ENCODE measurements around the gene GPRC5C.
A peak's percentile ranks its signal among the peaks of the same experiment; 100 is the strongest.

The GPRC5C gene

GRCh38 chr17:74458835-74459234 is 26.9 kb downstream of the GPRC5C start (continued):
- TF ChIP-seq ZNF416 (tag by site-specific recombination; IDR thresholded peaks at IDR 0.05) (no peak), ZNF843 (tag by site-specific recombination; IDR thresholded peaks at IDR 0.05) (no peak), REPIN1 (tag by site-specific recombination; IDR thresholded peaks at IDR 0.05; ENCODE audit: low read depth) (no peak), ZNF529 (tag by site-specific recombination; IDR thresholded peaks at IDR 0.05; ENCODE audit: insufficient replicate concordance) (no peak)

- Histone ChIP-seq H3K4me3 (ENCODE audit: low read depth, low read length) (no peak overlapping the region), H3K27ac (ENCODE audit: extremely low read depth, low read depth, low read length) (no peak overlapping the region), H3K36me3 (ENCODE audit: control insufficient read depth in 2 of 2, insufficient read depth in 1 of 2, low read length in 2 of 2) (no peaks in the 10 kb centered on the region), H3K4me1 (ENCODE audit: control insufficient read depth, insufficient read depth, low read length) (peaks cover under 1% of the 10 kb centered on the region; the same call in 1 of the 2 replicates), H3K9me3 (ENCODE audit: control insufficient read depth, insufficient read depth, low read depth, low read length) (no peaks in the 10 kb centered on the region)
- ChIA-PET CTCF (interaction anchor here (0.9 to 11.7 kb wide), 5 partner anchors 24 to 259 kb away, joined by 3 to 453 read pairs (median 3); no protein-coding TSS in a partner anchor), POLR2A (no interaction called here)
- TF ChIP-seq PRDM10 (tag by site-specific recombination; IDR thresholded peaks at IDR 0.05) (peak; percentile 35), KLF16 (tag by site-specific recombination; IDR thresholded peaks at IDR 0.05) (no peak)
These were observed 27.7 kb downstream of the GPRC5C start for GRCh38 chr17:74459622-74460021.

- TF ChIP-seq ZNF19 (tag by site-specific recombination; IDR thresholded peaks at IDR 0.05; ENCODE audit: low read depth) (no peak), ZBTB17 (tag by site-specific recombination; IDR thresholded peaks at IDR 0.05) (no peak), HOXC10 (CRISPR knock-in tag; IDR thresholded peaks at IDR 0.05) (no peak), ZNF155 (tag by site-specific recombination; IDR thresholded peaks at IDR 0.05) (no peak)
- no peaks in the 10 kb centered on the region for H3K9me3 ChIP-seq (ENCODE audit: control insufficient read depth, insufficient read depth, low read depth, low read length)
- no peak overlapping the region for H3K27ac ChIP-seq (ENCODE audit: extremely low read depth, low read depth, low read length)
- H3K4me3 ChIP-seq (ENCODE audit: low read depth, low read length) = no peak overlapping the region
- no peaks in the 10 kb centered on the region; a peak in 1 of 3 replicates for H3K36me3 ChIP-seq (ENCODE audit: control insufficient read depth in 2 of 2, insufficient read depth in 1 of 2, low read length in 2 of 2)
- CTCF ChIA-PET = interaction anchor here (1.5 to 11.7 kb wide), 2 partner anchors 81 to 243 kb away, joined by 3 to 453 read pairs; no protein-coding TSS in a partner anchor
- H3K4me1 ChIP-seq (ENCODE audit: control insufficient read depth, insufficient read depth, low read length) = no peaks in the 10 kb centered on the region
- POLR2A ChIA-PET = no interaction called here
These were observed 28.4 kb downstream of the GPRC5C start for GRCh38 chr17:74460241-74460640.

- Histone ChIP-seq H3K4me3 (ENCODE audit: low read depth, low read length) (no peak overlapping the region), H3K27ac (ENCODE audit: extremely low read depth, low read depth, low read length) (no peak overlapping the region), H3K36me3 (ENCODE audit: control insufficient read depth in 2 of 2, insufficient read depth in 1 of 2, low read length in 2 of 2) (no peaks in the 10 kb centered on the region; a peak in 1 of 3 replicates), H3K4me1 (ENCODE audit: control insufficient read depth, insufficient read depth, low read length) (no peaks in the 10 kb centered on the region), H3K9me3 (ENCODE audit: control insufficient read depth, insufficient read depth, low read depth, low read length) (no peaks in the 10 kb centered on the region)
- POLR2A ChIA-PET = no interaction called here
- CTCF ChIA-PET = interaction anchor here (0.6 to 11.7 kb wide), 5 partner anchors 13 to 244 kb away, joined by 3 to 453 read pairs (median 3); no protein-coding TSS in a partner anchor
- TF ChIP-seq RBAK (tag by site-specific recombination; IDR thresholded peaks at IDR 0.05) = no peak
These were observed 29.1 kb downstream of the GPRC5C start for GRCh38 chr17:74460996-74461395.

- H3K4me3 ChIP-seq (ENCODE audit: low read depth, low read length) = no peak overlapping the region
- CTCF ChIA-PET = interaction anchor here (0.6 to 11.7 kb wide), 4 partner anchors 13 to 165 kb away, joined by 3 to 453 read pairs (median 3); no protein-coding TSS in a partner anchor
- H3K36me3 ChIP-seq (ENCODE audit: control insufficient read depth in 2 of 2, insufficient read depth in 1 of 2, low read length in 2 of 2) = no peaks in the 10 kb centered on the region; a peak in 1 of 3 replicates
- no peaks in the 10 kb centered on the region for H3K4me1 ChIP-seq (ENCODE audit: control insufficient read depth, insufficient read depth, low read length)
- no peak for TF ChIP-seq MEIS1 (CRISPR knock-in tag; IDR thresholded peaks at IDR 0.05; ENCODE audit: borderline replicate concordance)
- no peak for TF ChIP-seq BCL11B (tag by site-specific recombination; IDR thresholded peaks at IDR 0.05; ENCODE audit: low read depth)
- no peak for TF ChIP-seq IKZF3 (tag by site-specific recombination; IDR thresholded peaks at IDR 0.05)
- TF ChIP-seq TRIM28 (IDR thresholded peaks at IDR 0.05; ENCODE audit: borderline replicate concordance, low read length) = no peak
- TF ChIP-seq ZNF354C (tag by site-specific recombination; IDR thresholded peaks at IDR 0.05; ENCODE audit: borderline replicate concordance, low read depth) = no peak
- no peak for TF ChIP-seq ZBTB1 (tag by site-specific recombination; IDR thresholded peaks at IDR 0.05)
- TF ChIP-seq SCRT1 (tag by site-specific recombination; IDR thresholded peaks at IDR 0.05; ENCODE audit: borderline replicate concordance) = no peak
- no peak for TF ChIP-seq ZNF639 (tag by site-specific recombination; IDR thresholded peaks at IDR 0.05)
- TF ChIP-seq HOXD13 (CRISPR knock-in tag; IDR thresholded peaks at IDR 0.05; ENCODE audit: borderline replicate concordance) = no peak
- no peak for TF ChIP-seq ZNF157 (tag by site-specific recombination; IDR thresholded peaks at IDR 0.05)
- TF ChIP-seq ZNF266 (tag by site-specific recombination; IDR thresholded peaks at IDR 0.05; ENCODE audit: low read depth) = no peak
- POLR2A ChIA-PET = no interaction called here
- H3K9me3 ChIP-seq (ENCODE audit: control insufficient read depth, insufficient read depth, low read depth, low read length) = no peaks in the 10 kb centered on the region
- H3K27ac ChIP-seq (ENCODE audit: extremely low read depth, low read depth, low read length) = no peak overlapping the region
These were observed 29.7 kb downstream of the GPRC5C start for GRCh38 chr17:74461611-74462010.
